ENCODE data around the gene GLA. TPM values are rescaled to one million over a fixed set of nuclear protein-coding genes. Genes with fewer than 3 reads are reported as not detected.

Gene GLA
- total and polyA plus RNA-seq, 2 of the 13 experiments (the other 11 are each of a cell fraction or from before 2014, with no cell fraction given): 31.4 to 59.3 TPM

DNA sequence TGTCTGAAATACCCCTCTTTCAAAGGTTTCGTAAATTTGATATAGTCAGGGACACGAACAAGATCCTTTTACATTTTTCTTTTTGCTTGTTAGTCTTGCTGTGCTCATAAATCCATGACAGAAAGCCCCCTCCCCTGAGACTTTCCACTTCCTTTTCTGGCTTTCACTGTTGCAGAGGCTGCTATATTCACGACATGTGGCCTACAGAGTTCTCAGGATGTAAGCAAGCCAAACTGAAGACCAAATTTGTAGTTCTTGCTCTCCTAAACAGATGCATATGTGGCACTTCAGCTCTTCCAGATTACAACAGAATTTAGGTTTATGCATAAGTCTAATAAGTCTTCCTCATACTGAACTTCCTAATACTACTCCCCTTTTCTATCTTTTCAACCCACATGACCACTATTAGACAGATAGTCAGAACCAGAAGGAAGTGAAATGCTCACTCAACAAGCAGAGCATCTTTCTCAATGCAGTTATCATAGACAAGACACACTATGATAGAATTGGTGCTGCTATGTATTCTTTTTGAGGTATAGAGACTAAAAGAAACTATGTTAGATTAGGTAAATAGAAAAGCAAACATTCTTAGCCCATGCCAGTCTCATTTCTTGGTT, 36.7 kb downstream of the GLA start (continued):
- TF ChIP-seq, protein P1, sequence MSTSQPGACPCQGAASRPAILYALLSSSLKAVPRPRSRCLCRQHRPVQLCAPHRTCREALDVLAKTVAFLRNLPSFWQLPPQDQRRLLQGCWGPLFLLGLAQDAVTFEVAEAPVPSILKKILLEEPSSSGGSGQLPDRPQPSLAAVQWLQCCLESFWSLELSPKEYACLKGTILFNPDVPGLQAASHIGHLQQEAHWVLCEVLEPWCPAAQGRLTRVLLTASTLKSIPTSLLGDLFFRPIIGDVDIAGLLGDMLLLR (CRISPR knock-in tag; IDR thresholded peaks at IDR 0.05): no peak
- TF ChIP-seq FOXP4 (CRISPR knock-in tag; IDR thresholded peaks at IDR 0.05) (no peak), HDAC1 (CRISPR knock-in tag; IDR thresholded peaks at IDR 0.05) (no peak), NR2F1 (CRISPR knock-in tag; IDR thresholded peaks at IDR 0.05) (no peak), ESRRA (CRISPR knock-in tag; IDR thresholded peaks at IDR 0.05; ENCODE audit: low read depth) (no peak), AHDC1 (CRISPR knock-in tag; IDR thresholded peaks at IDR 0.05; ENCODE audit: borderline replicate concordance) (no peak), ZNF605 (CRISPR knock-in tag; IDR thresholded peaks at IDR 0.05) (no peak), ATF6 (CRISPR knock-in tag; conservative IDR thresholded peaks at IDR 0.05) (no peak), SP2 (CRISPR knock-in tag; IDR thresholded peaks at IDR 0.05) (no peak), ZNF737 (CRISPR knock-in tag; IDR thresholded peaks at IDR 0.05; ENCODE audit: borderline replicate concordance) (no peak), NR2F2 (IDR thresholded peaks at IDR 0.05; ENCODE audit: borderline replicate concordance, low read depth) (no peak)

Measured in HepG2 (cell line).